ENCODE results near the gene PITPNC1.

PITPNC1 gene

GRCh38 chr17:67594115-67594880, 217.2 kb downstream of the PITPNC1 start:
- Histone ChIP-seq H2AFZ (ENCODE audit: low read length) (no peak overlapping the region), H3K4me3 (ENCODE audit: low read depth, low read length, poor library complexity, severe bottlenecking) (no peak overlapping the region), H3K27ac (ENCODE audit: low read depth, low read length, poor library complexity, severe bottlenecking) (no peak overlapping the region), H3K9ac (ENCODE audit: low read length) (no peak overlapping the region), H3K9me3 (ENCODE audit: low read length) (no peaks in the 10 kb centered on the region), H3K79me2 (ENCODE audit: insufficient read depth, low read length) (no peaks in the 10 kb centered on the region), H3K9me2 (ENCODE audit: low read depth, low read length) (no peaks in the 10 kb centered on the region), H3K4me2 (ENCODE audit: low read length) (no peak overlapping the region), H4K20me1 (ENCODE audit: insufficient read depth, low read length) (no peaks in the 10 kb centered on the region), H3K4me1 (ENCODE audit: insufficient read depth, low read length, severe bottlenecking) (no peaks in the 10 kb centered on the region), H3K27me3 (ENCODE audit: insufficient read depth, low read length) (no peaks in the 10 kb centered on the region), H3F3A (ENCODE audit: insufficient read depth, low read length) (no peaks in the 10 kb centered on the region), H3K36me3 (ENCODE audit: insufficient read depth, low read length) (no peaks in the 10 kb centered on the region)
- TF ChIP-seq CTCF (IDR thresholded peaks at IDR 0.05; ENCODE audit: low read length) (no peak), EZH2 (IDR thresholded peaks at IDR 0.05; ENCODE audit: borderline replicate concordance, low read length) (no peak)

GRCh38 chr17:67600408-67600807, 223.3 kb downstream of the PITPNC1 start:
- Histone ChIP-seq H2AFZ (ENCODE audit: low read length) (no peak overlapping the region), H3K9me3 (ENCODE audit: low read length) (no peaks in the 10 kb centered on the region; the same call in 1 of the 2 replicates), H3K4me1 (ENCODE audit: insufficient read depth, low read length, severe bottlenecking) (no peaks in the 10 kb centered on the region), H3K27me3 (ENCODE audit: insufficient read depth, low read length) (peaks cover 10% of the 10 kb centered on the region; the same call in 1 of the 2 replicates), H3F3A (ENCODE audit: insufficient read depth, low read length) (no peaks in the 10 kb centered on the region), H3K79me2 (ENCODE audit: insufficient read depth, low read length) (no peaks in the 10 kb centered on the region), H3K9me2 (ENCODE audit: low read depth, low read length) (no peaks in the 10 kb centered on the region), H3K4me2 (ENCODE audit: low read length) (no peak overlapping the region), H3K27ac (ENCODE audit: low read depth, low read length, poor library complexity, severe bottlenecking) (no peak overlapping the region), H4K20me1 (ENCODE audit: insufficient read depth, low read length) (no peaks in the 10 kb centered on the region), H3K4me3 (ENCODE audit: low read depth, low read length, poor library complexity, severe bottlenecking) (no peak overlapping the region), H3K9ac (ENCODE audit: low read length) (no peak overlapping the region), H3K36me3 (ENCODE audit: insufficient read depth, low read length) (no peaks in the 10 kb centered on the region; the same call in 1 of the 2 replicates)
- TF ChIP-seq CTCF (IDR thresholded peaks at IDR 0.05; ENCODE audit: low read length) (no peak), EZH2 (IDR thresholded peaks at IDR 0.05; ENCODE audit: borderline replicate concordance, low read length) (no peak)

GRCh38 chr17:67601897-67602296, 224.8 kb downstream of the PITPNC1 start:
- Histone ChIP-seq H3K4me1 (ENCODE audit: insufficient read depth, low read length, severe bottlenecking) (no peaks in the 10 kb centered on the region), H3K79me2 (ENCODE audit: insufficient read depth, low read length) (no peaks in the 10 kb centered on the region), H3K27me3 (ENCODE audit: insufficient read depth, low read length) (peaks cover 10% of the 10 kb centered on the region; the same call in 1 of the 2 replicates), H3K27ac (ENCODE audit: low read depth, low read length, poor library complexity, severe bottlenecking) (no peak overlapping the region), H3F3A (ENCODE audit: insufficient read depth, low read length) (no peaks in the 10 kb centered on the region), H3K36me3 (ENCODE audit: insufficient read depth, low read length) (no peaks in the 10 kb centered on the region; the same call in 1 of the 2 replicates), H3K9me3 (ENCODE audit: low read length) (no peaks in the 10 kb centered on the region; the same call in 1 of the 2 replicates), H2AFZ (ENCODE audit: low read length) (no peak overlapping the region), H3K9ac (ENCODE audit: low read length) (no peak overlapping the region), H3K9me2 (ENCODE audit: low read depth, low read length) (no peaks in the 10 kb centered on the region), H3K4me2 (ENCODE audit: low read length) (no peak overlapping the region), H3K4me3 (ENCODE audit: low read depth, low read length, poor library complexity, severe bottlenecking) (no peak overlapping the region), H4K20me1 (ENCODE audit: insufficient read depth, low read length) (no peaks in the 10 kb centered on the region)
- no peak for TF ChIP-seq EZH2 (IDR thresholded peaks at IDR 0.05; ENCODE audit: borderline replicate concordance, low read length)
- TF ChIP-seq CTCF (IDR thresholded peaks at IDR 0.05; ENCODE audit: low read length) = no peak

Data from OCI-LY1 (cell line).